Testis (tissue), 3 donors: ENCODE measurements around the gene MRPL40. TPM values are rescaled to one million over a fixed set of nuclear protein-coding genes. Genes with fewer than 3 reads are reported as not detected.

ENCODE experiments used
- DNase-seq: peaks from one replicate; pipeline ENCODE4 v3.0.0-alpha.2; 2019
- H3K27ac ChIP-seq, 2 donors: fragments of 200-600 bp; sonication (generic); one replicate each; pipeline ENCODE4 v1.5.1; 2019
- H3K27me3 ChIP-seq: fragments of 200-600 bp; sonication (generic); one replicate; pipeline ENCODE4 v1.5.1; 2019
- H3K36me3 ChIP-seq: fragments of 200-600 bp; sonication (generic); one replicate; pipeline ENCODE4 v1.5.1; 2017; ENCODE audit warnings: low read depth; ENCODE audit errors: missing control alignments
- H3K4me1 ChIP-seq: fragments of 200-600 bp; sonication (generic); one replicate; pipeline ENCODE4 v1.5.1; 2019
- H3K4me3 ChIP-seq, 2 donors: fragments of 200-600 bp; sonication (generic); one replicate each; pipeline ENCODE4 v1.5.1; 2017 to 2019
- H3K9me3 ChIP-seq: fragments of 200-600 bp; sonication (generic); one replicate; pipeline ENCODE4 v1.5.1; 2017
- CTCF ChIP-seq, 3 experiments: fragments of 450-650 bp in 2 of 3; fragments of 200-600 bp in 1 of 3; sonication (generic) in 1 of 3; IDR thresholded peaks; one replicate each; pipeline ENCODE4 v1.5.1; 2016 to 2019; ENCODE audit warnings: antibody characterized with exemption in 3 of 3, mild to moderate bottlenecking in 2 of 3, moderate library complexity in 1 of 3
- POLR2A ChIP-seq: fragments of 450-650 bp; IDR thresholded peaks from one replicate; pipeline ENCODE4 v1.6.1; 2017; ENCODE audit warnings: antibody characterized with exemption, mild to moderate bottlenecking, moderate library complexity
- WGBS, 2 donors: methylation state at CpG; one replicate each; pipeline ENCODE4 v1.1.5; 2018; 5-methylcytosine and 5-hydroxymethylcytosine counted together
- intact Hi-C: fragments of 100-400 bp; cut with DNase I; formaldehyde crosslinking; loops from one replicate; pipeline ENCODE4 v1.15.1; 2023; ENCODE audit warnings: low total_unique reads
- polyA plus RNA-seq: library from polyadenylated mRNA; stranded (reverse); fragments of 350-450 nt; fragmentation: Illumina TruSeq; extraction: RNeasy Lipid Tissue Mini Kit (QIAGEN cat#74804); gene quantifications from one replicate; pipeline ENCODE4 v1.2.3, GENCODE V29; 2014; ENCODE audit warnings: low read depth, low replicate concordance; ENCODE audit not compliant: insufficient read depth
- total RNA-seq, 2 donors: library from RNA; depleted of rRNA; stranded (reverse); fragments of >200 nt; gene quantifications; one replicate each; pipeline ENCODE4 v1.2.3, GENCODE V29; 2016

MRPL40 gene
- total and polyA plus RNA-seq, 3 donors from 2014 or later, result 28.9 to 53.8 (median 29.2) TPM

GRCh38 chr22:19405652-19406051, 26.7 kb upstream of the MRPL40 start:
- Histone ChIP-seq H3K4me1 (no peaks in the 10 kb centered on the region), H3K27me3 (no peaks in the 10 kb centered on the region), H3K27ac (no peak overlapping the region), H3K36me3 (no peaks in the 10 kb centered on the region), H3K9me3 (no peaks in the 10 kb centered on the region), H3K4me3 (no peak overlapping the region)
- DNase-seq, result no peak
- intact Hi-C loops, result no loop called here
- TF ChIP-seq POLR2A (no peak), CTCF (IDR thresholded peaks at IDR 0.05) (no peak)
- 93 to 96% methylated on average over 8 of the region's 8 CpGs for WGBS, 2 donors

- Histone ChIP-seq H3K9me3 (no peaks in the 10 kb centered on the region), H3K4me3 (no peak overlapping the region), H3K36me3 (no peaks in the 10 kb centered on the region), H3K4me1 (no peaks in the 10 kb centered on the region), H3K27me3 (no peaks in the 10 kb centered on the region), H3K27ac (no peak overlapping the region)
- intact Hi-C loops, result no loop called here
- no peak for TF ChIP-seq POLR2A
- no peak for TF ChIP-seq CTCF (IDR thresholded peaks at IDR 0.05)
- WGBS, 2 donors, result 77 to 81% methylated on average over 3 of the region's 3 CpGs
- no peak for DNase-seq
Observed at GRCh38 chr22:19406281-19406811, 26.0 kb upstream of the MRPL40 start.

GRCh38 chr22:19406846-19407245, 25.5 kb upstream of the MRPL40 start:
- no peaks in the 10 kb centered on the region for H3K9me3 ChIP-seq
- H3K36me3 ChIP-seq, result no peaks in the 10 kb centered on the region
- DNase-seq, result no peak
- no peaks in the 10 kb centered on the region for H3K4me1 ChIP-seq
- H3K27ac ChIP-seq, result no peak overlapping the region
- TF ChIP-seq CTCF (IDR thresholded peaks at IDR 0.05) (no peak), POLR2A (no peak)
- H3K4me3 ChIP-seq, result no peak overlapping the region
- WGBS, 2 donors, result 95 to 98% methylated on average over 4 of the region's 4 CpGs
- H3K27me3 ChIP-seq, result no peaks in the 10 kb centered on the region
- intact Hi-C loops, result no loop called here

- DNase-seq, result no peak
- intact Hi-C loops, result no loop called here
- H3K36me3 ChIP-seq, result no peaks in the 10 kb centered on the region
Observed at GRCh38 chr22:19407649-19408606, 24.4 kb upstream of the MRPL40 start.

More at GRCh38 chr22:19407649-19408606, 24.4 kb upstream of the MRPL40 start:
- H3K4me1 ChIP-seq, result no peaks in the 10 kb centered on the region
- H3K4me3 ChIP-seq, result no peak overlapping the region
- H3K27me3 ChIP-seq, result no peaks in the 10 kb centered on the region
- TF ChIP-seq POLR2A (no peak), CTCF (IDR thresholded peaks at IDR 0.05) (no peak)
- no peak overlapping the region for H3K27ac ChIP-seq
- H3K9me3 ChIP-seq, result no peaks in the 10 kb centered on the region
- WGBS, 2 donors, result 65 to 74% methylated on average over 15 to 16 of the region's 16 CpGs
